H7 (cell line): Measurements from ENCODE around the gene ADAMTSL2. TPM values are rescaled to one million over a fixed set of nuclear protein-coding genes. Genes with fewer than 3 reads are reported as not detected.

Experiments
- DNase-seq: peaks from one replicate; pipeline ENCODE4 v3.0.0; 2012
- H3K27me3 ChIP-seq: 2 replicates; pipeline ENCODE4 v1.6.0; 2011; ENCODE audit warnings: mild to moderate bottlenecking, low read length; ENCODE audit not compliant: control insufficient read depth, insufficient read depth
- H3K36me3 ChIP-seq: replicated peaks from 2 replicates; pipeline ENCODE4 v1.5.1; 2011; ENCODE audit warnings: low read length; ENCODE audit not compliant: control insufficient read depth, insufficient read depth
- H3K4me3 ChIP-seq: 2 replicates; pipeline ENCODE4 v1.5.1; 2011; ENCODE audit warnings: low read depth, mild to moderate bottlenecking, control low read depth, low read length, moderate library complexity; ENCODE audit not compliant: insufficient read depth
- total RNA-seq: library from RNA; depleted of rRNA; stranded (reverse); fragments of >200 nt; shearing (Covaris generic); gene quantifications from 2 replicates; pipeline ENCODE4 v1.2.3, GENCODE V29; 2014

Gene ADAMTSL2
- total RNA-seq, 1 experiment from 2014 or later = 0.42 TPM

DNA sequence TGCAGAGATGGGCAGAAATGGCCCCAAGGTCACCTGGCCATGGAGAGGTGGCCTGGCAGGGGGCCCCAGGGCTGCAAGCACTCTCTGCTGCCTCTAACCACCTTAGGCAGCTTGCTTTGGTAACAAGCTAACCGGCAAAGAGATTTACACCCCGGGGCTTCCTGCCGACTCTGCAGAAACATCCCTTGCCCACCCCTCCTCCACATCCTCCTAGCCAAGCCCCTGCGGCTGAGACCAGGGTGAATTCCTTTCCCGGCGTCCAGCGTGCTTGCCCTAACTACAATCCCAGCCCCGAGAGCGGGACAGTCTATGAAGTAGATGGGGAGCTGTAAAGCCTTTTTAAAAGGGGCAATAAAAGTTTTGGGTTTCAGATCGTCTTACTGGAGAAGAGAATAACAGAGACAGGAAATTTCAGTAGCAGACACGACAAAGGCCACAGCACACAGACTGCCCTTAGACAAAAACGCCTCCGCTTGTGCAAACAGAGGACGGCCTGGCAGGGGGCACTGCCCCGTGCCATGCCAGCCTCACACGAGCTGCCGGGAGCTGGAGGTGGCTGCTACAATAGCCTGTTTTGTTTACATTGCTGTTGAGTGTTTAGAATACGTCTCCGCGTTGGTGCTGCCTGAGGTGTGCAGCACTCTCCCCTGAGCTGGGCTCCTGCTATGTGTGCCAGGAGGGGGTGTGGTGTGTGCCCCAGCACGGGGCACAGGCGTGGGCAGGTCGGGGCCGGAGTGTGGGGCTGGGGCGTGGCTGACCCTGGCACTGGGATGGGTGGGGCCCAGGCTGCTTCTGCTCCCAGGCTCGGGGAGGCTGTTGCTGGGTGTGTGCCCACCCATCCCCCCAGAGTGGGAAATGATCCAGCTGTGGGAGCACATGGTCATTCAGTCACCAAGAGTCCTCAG lies 25.1 kb upstream of the ADAMTSL2 start:
- Histone ChIP-seq H3K4me3 (no peak overlapping the region), H3K36me3 (no peaks in the 10 kb centered on the region), H3K27me3 (no peaks in the 10 kb centered on the region)
- DNase-seq = peak; percentile 93

DNA sequence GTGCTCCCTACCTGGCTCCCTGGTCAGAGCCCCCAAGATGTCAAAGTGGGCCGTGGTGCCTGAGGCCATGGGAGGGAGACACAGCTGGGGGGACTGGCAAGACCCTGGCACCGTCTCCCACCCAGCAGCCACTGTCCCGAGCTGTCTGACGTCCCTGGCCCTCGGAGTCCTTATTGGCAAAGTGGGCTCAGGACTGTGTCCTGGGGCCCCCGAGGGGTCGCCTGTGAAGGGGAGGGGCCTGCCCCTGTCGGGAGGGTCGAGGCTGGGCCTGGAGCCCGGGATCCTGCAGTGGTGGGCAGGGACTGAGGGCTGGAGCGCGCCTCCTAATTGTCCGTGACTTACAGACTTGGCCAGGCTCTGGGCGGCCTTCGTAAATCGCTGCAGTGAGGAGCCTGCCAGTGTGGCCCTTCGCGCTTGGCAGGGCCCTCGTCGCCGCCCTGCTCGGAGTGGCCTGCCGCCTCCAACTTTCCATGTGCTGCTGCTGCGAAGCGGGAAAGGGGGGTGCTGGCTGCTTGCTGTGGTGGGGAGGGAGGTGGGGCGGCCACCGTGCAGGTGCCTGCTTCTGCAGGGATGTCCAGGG lies 23.5 kb upstream of the ADAMTSL2 start:
- Histone ChIP-seq H3K4me3 (no peak overlapping the region), H3K36me3 (no peaks in the 10 kb centered on the region), H3K27me3 (no peaks in the 10 kb centered on the region)
- DNase-seq = no peak

DNA sequence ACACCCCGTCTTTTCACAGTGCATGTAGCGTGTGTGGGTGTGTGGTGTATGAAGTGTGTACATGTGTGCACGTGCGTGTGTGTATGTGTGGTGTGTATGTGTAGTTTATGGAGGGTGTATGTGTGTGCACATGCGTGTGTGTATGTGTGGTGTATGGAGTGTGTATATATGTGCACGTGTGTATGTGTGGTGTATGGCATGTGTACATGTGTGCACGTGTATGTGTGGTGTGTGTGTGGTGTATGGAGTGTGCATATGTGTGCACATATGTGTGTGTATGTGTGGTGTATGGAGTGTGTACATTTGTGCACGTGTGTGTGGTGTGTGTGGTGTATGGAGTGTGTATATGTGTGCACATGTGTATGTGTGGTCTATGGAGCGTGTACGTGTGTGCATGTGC lies 22.9 kb upstream of the ADAMTSL2 start:
- H3K27me3 ChIP-seq = no peaks in the 10 kb centered on the region
- H3K36me3 ChIP-seq = no peaks in the 10 kb centered on the region
- H3K4me3 ChIP-seq = no peak overlapping the region
- DNase-seq = no peak

DNA sequence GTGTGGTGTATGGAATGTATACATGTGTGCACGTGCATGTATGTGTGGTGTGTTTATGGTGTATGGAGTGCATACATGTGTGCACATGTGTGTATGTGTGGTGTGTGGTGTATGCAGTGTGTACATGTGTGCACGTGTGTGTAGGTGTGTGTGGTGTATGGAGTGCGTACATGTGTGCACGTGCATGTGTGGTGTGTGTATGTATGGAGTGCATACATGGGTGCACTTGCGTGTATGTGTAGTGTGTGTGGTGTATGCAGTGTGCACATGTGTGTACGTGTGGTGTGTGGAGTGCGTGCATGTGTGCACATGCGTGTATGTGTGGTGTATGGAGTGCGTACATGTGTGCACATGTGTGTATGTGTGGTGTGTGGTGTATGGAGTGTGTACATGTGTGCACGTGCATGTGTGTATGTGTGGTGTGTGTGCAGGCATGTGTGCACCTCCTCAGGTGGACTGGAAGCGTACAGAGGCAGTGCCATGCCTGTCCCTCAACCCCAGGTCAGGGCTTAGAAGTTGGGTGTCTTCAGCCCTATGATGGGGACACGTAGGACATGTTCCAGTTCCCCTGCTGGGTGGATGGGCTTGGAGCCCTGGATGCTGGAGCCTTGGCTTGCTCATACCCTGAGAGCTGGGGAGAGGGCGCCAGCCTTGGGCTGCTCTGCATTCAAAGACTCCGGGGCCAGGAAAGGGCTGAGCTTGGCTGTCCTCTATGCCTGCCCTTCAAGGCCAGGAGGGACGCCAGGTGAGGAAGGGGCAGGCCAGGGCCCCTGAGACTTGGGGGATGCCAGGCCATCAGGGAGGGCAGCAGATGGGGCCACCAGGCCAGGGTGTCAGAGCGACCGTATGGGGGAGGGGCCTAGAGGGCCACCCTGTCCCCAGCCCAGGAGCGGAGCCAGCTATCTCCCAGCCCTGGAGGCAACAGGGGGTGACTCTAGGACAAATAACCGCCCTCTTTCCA lies 22.0 kb upstream of the ADAMTSL2 start:
- no peak overlapping the region for H3K4me3 ChIP-seq
- no peaks in the 10 kb centered on the region for H3K36me3 ChIP-seq
- H3K27me3 ChIP-seq = no peaks in the 10 kb centered on the region
- no peak for DNase-seq

DNA sequence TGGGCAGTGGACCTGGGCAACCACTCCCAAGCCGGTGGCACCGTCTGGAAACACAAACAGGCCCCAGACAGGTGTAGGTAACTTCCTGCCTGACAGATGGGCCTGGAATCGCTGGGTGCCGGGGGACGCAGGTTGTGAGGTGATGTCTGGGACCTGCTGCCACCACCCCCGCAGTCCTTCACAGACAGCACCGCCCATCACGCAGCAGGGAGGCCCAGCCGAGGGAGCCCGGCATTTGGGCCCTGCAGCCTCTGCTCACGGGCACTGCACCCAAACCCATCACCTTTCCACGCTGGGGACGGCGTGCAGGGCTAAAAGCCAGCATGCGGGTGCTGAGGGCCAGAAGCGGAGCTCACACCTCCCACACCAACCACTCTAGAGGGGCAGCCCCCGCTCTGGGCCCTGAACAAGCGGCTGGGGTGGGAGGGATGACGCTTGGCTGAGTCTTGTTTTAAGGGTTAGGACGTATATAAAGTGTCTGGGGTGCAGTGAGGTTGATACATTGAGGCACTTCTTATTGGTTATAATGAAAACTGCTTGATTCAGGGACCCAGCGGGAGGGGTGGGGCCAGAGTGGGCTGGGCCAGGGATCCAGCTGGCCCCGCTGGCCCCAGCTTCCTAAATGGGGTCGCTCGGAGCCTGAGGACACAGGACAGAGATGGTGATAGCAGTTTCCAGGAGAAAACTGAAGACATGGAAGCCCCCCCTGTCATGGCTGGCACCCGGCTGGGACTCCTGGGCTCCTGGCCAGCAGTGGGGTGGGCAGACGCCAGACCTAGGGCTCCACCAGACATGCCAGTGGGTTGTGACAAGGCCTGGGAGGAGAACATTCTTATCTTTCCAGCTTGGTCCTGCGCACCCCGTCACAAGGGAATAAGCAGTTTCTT lies 21.0 kb upstream of the ADAMTSL2 start:
- no peak for DNase-seq
- Histone ChIP-seq H3K4me3 (no peak overlapping the region), H3K27me3 (no peaks in the 10 kb centered on the region), H3K36me3 (no peaks in the 10 kb centered on the region)

DNA sequence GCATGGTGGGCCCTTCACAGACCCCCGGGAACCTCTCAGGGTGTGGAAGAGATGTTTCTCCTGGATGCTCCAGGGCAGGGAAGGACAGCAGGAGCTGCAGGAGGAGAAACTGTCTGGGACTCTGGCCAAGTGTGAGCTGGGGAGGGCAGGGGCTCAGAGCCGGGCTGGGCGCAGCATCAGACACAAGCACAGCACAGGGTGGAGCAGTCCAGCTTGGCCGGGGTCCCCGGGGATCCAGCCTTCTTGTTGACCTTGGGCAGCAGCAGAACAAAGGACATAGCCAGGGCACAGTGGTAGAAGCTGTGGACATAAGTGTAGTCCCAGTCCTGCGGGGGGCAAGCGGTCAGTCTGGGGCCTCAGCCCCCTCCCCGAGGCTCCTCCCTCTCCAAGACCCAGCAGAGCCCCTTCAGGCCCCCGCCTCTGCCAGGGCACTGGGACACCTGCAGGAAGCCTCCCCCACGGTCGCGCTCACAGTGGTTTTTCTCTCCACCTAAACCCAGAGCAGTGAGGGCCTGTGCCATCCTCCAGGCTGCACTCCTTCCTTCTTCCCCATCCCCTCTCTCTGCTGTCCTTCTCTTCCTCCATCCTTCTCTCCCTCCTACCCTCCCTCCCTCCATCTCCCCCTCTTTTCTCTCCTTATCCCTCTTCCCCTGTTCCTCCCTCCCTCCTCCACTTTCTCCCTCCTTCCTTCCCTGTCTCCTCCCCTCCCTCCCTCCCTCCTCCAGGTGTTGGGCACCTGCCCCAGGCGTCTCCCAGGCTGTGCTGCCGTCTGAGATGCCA lies 19.9 kb upstream of the ADAMTSL2 start:
- no peak for DNase-seq
- no peaks in the 10 kb centered on the region for H3K27me3 ChIP-seq
- H3K4me3 ChIP-seq = no peak overlapping the region
- H3K36me3 ChIP-seq = no peaks in the 10 kb centered on the region

DNA sequence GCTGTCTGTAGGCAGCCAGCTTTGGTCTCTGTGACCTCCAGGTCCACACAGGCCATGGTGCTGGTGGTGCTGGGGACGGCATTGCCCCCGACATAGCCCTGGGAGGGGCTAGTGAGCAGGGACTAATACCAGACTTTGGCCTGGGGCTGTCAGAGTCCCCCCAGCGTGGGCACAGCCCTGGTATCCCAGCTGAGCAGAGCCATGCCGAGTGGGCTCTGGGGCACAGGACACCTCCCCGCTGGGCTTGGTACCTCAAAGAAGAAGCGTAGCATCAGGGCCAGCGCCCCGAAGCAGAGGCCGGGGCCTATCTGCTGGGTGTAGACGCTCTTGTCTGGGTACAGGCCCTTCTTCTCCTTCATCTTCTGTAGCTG lies 19.3 kb upstream of the ADAMTSL2 start:
- no peaks in the 10 kb centered on the region for H3K27me3 ChIP-seq
- DNase-seq = no peak
- no peak overlapping the region for H3K4me3 ChIP-seq
- no peaks in the 10 kb centered on the region for H3K36me3 ChIP-seq

DNA sequence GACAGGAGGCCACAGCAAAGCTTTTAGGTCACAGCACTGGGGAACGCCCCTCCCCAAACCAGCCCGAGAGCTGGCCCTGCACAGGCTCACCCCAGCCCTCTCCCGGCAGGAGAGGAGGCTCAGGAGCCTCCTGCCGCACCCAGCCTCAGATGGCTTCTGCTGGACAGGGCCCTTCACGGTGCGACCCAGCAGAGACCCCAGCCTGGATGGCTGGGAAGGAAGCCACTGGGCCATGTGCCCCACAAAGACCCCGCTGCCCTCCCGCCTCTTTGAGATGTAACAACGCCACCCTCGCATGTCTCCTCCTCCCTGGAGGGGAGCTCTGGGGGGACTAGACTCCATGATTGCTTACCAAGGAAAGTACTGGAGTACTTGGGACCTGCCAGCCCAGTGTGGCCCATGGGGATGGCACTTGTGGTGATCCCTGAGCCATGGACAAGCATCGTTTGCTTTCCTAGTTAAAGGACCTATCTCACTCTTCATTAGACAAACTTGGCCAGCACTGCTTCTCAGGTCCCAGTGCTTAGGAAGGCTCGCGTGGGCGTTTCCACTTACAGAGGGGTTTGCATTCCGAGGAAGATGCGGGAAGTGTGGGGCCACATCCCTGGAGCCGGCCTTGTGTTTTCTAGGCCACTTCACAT lies 18.8 kb upstream of the ADAMTSL2 start:
- H3K36me3 ChIP-seq = no peaks in the 10 kb centered on the region
- DNase-seq = no peak
- H3K4me3 ChIP-seq = no peak overlapping the region
- H3K27me3 ChIP-seq = no peaks in the 10 kb centered on the region

DNA sequence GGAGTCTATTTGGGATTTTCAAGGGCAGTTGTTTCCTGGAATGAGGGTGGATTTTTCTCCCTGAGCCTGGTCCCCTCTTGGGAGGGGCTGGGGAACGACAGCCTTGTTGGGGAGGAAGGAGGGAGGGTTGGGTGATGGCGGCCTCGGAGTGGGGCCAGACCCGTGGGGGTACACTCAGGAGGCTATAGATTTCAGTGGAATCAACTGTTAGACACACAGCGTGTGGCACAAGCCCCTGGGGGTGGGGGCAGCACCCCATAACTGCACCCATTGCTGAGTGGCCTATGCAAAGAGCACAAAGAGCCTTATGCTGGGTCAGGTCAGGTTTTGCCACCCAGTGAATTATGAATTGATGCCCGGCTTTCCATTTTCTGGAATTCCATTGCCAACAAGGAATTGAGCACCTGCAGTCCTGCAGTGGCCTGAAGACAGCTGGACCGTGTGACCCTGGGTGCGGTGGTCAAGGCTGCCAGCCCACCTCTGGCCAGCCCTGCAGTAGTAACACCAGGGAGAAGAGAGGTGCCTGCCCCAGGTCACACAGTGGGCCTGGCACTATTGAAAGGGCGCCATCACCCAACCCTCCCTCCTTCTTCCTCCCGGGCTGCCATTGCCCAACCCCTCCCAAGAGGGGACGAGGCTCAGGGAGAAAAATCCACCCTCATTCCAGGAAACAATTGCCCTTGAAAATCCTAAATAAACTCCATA lies 18.1 kb upstream of the ADAMTSL2 start:
- Histone ChIP-seq H3K27me3 (no peaks in the 10 kb centered on the region), H3K36me3 (no peaks in the 10 kb centered on the region), H3K4me3 (no peak overlapping the region)
- no peak for DNase-seq

DNA sequence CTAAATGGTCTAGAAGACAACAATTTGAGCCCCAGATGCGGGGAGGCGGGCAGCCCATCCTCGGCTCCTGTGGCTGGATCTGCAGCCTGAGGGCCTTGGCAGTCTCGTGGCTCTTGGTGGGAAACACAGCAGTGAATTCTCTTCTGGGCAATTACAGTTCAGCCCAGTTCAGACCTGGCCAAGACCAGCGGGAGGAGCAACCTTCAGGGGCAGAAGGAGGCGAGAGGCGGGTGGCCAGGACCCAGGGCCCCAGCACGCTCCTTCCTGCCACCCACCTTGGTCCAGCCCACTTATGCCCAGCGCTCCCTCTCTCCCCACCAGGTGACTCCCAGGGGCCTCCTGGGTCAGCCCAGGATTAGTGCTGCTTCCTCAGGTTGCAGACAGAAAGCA lies 17.5 kb upstream of the ADAMTSL2 start:
- Histone ChIP-seq H3K36me3 (no peaks in the 10 kb centered on the region), H3K27me3 (no peaks in the 10 kb centered on the region), H3K4me3 (no peak overlapping the region)
- DNase-seq = no peak

DNA sequence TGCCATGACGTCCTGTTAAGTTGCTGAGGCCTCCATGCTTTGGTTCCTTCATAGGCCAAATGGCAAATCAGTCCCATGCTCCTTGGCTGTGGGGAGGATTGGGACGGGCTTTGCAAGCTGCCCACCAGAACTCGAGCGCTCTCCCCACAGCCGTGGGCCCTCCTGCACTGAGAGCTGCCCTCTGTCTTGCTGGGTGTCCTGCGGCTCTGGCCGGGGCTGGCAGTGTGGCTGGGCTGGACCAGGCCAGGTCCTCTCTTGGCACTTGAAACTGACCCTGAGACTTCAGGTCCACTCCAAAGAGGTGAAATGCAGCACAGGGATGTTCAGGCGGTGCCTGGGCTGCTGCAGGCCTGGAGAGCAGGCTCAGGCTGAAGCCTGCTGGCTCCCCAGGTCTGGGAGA lies 16.8 kb upstream of the ADAMTSL2 start:
- Histone ChIP-seq H3K27me3 (no peaks in the 10 kb centered on the region), H3K36me3 (no peaks in the 10 kb centered on the region), H3K4me3 (no peak overlapping the region)
- no peak for DNase-seq

DNA sequence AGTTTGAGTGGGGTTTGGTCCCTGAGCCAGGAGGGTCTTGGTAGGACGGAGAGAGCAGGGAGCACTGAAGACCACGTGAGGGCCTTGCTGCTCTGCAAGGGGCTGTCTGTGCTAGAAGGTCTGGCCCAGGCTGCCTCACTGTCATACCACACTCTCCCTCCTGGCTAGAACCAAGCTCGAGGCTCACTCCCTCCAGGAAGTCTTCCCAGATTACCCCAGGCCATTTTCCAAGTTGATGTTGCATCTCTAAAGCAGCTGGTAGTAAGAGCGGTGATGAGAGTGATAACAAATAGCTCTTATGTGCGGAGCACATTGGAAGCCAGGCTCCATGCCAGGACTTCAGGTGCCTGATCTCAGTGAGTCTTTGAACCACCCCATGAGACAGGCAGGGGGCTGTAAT lies 16.3 kb upstream of the ADAMTSL2 start:
- H3K27me3 ChIP-seq = no peaks in the 10 kb centered on the region
- no peak for DNase-seq
- no peaks in the 10 kb centered on the region for H3K36me3 ChIP-seq
- no peak overlapping the region for H3K4me3 ChIP-seq
